Measurements from ENCODE around the gene SLC34A2.

SLC34A2 gene

DNA sequence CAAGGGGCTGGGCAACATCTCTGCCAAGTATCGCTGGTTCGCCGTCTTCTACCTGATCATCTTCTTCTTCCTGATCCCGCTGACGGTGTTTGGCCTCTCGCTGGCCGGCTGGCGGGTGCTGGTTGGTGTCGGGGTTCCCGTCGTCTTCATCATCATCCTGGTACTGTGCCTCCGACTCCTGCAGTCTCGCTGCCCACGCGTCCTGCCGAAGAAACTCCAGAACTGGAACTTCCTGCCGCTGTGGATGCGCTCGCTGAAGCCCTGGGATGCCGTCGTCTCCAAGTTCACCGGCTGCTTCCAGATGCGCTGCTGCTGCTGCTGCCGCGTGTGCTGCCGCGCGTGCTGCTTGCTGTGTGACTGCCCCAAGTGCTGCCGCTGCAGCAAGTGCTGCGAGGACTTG is 20.6 kb downstream of the SLC34A2 start:
- TF ChIP-seq, protein P1, sequence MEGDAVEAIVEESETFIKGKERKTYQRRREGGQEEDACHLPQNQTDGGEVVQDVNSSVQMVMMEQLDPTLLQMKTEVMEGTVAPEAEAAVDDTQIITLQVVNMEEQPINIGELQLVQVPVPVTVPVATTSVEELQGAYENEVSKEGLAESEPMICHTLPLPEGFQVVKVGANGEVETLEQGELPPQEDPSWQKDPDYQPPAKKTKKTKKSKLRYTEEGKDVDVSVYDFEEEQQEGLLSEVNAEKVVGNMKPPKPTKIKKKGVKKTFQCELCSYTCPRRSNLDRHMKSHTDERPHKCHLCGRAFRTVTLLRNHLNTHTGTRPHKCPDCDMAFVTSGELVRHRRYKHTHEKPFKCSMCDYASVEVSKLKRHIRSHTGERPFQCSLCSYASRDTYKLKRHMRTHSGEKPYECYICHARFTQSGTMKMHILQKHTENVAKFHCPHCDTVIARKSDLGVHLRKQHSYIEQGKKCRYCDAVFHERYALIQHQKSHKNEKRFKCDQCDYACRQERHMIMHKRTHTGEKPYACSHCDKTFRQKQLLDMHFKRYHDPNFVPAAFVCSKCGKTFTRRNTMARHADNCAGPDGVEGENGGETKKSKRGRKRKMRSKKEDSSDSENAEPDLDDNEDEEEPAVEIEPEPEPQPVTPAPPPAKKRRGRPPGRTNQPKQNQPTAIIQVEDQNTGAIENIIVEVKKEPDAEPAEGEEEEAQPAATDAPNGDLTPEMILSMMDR (IDR thresholded peaks at IDR 0.05): no peak
- no peak for TF ChIP-seq ZFX (IDR thresholded peaks at IDR 0.05; ENCODE audit: borderline replicate concordance)
- H3K27ac ChIP-seq: no peak overlapping the region

DNA sequence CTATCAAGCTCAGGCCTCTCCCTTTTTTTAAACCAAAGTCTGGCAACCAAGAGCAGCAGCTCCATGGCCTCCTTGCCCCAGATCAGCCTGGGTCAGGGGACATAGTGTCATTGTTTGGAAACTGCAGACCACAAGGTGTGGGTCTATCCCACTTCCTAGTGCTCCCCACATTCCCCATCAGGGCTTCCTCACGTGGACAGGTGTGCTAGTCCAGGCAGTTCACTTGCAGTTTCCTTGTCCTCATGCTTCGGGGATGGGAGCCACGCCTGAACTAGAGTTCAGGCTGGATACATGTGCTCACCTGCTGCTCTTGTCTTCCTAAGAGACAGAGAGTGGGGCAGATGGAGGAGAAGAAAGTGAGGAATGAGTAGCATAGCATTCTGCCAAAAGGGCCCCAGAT is 21.5 kb downstream of the SLC34A2 start:
- TF ChIP-seq, protein P1 (IDR thresholded peaks at IDR 0.05): no peak
- no peak for TF ChIP-seq ZFX (IDR thresholded peaks at IDR 0.05; ENCODE audit: borderline replicate concordance)
- no peak overlapping the region for H3K27ac ChIP-seq

DNA sequence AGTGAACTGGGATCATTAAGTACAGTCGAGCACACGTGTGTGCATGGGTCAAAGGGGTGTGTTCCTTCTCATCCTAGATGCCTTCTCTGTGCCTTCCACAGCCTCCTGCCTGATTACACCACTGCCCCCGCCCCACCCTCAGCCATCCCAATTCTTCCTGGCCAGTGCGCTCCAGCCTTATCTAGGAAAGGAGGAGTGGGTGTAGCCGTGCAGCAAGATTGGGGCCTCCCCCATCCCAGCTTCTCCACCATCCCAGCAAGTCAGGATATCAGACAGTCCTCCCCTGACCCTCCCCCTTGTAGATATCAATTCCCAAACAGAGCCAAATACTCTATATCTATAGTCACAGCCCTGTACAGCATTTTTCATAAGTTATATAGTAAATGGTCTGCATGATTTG is 22.3 kb downstream of the SLC34A2 start:
- TF ChIP-seq, protein P1 (IDR thresholded peaks at IDR 0.05): no peak
- TF ChIP-seq ZFX (IDR thresholded peaks at IDR 0.05; ENCODE audit: borderline replicate concordance): no peak
- H3K27ac ChIP-seq: no peak overlapping the region

DNA sequence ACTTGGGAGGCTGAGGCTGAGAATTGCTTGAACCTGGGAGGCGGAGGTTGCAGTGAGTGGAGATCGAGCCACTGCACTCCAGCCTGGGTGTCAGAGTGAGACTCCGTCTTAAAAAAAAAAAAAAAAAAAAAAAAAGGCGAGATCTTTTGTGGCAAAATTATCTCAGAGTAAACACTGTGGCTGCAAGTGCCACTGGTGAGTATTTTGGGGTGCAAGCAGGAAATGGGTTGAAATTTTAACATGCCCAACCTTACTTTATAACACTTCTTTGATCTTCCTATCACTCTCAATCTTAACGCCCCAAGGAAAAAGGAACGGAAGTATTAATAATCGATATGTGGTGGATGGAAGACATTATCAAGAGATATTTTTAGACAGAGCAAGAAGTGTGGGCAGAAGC is 32.1 kb downstream of the SLC34A2 start:
- TF ChIP-seq, protein P1 (IDR thresholded peaks at IDR 0.05): no peak
- no peak for TF ChIP-seq ZFX (IDR thresholded peaks at IDR 0.05; ENCODE audit: borderline replicate concordance)
- no peak overlapping the region for H3K27ac ChIP-seq

DNA sequence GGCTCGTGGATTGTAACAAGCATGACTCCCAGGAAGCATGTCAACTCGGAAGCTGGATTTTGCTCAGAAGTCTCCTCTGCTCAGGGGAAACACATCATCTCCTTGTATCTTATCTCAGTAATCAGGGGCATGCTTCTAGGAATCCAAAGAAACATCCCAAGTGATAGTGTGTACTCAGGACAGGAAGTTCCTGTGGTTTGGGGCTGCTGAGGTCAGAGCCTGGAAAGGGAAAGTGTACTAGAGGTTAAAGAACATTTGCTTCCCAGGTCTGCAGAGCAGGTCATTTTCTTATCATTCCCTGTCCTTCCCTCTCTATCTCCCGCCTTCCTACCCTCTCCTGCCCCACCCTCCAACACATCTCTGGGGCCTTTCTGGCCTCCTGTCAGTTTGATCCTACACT is 38.8 kb downstream of the SLC34A2 start:
- TF ChIP-seq, protein P1 (IDR thresholded peaks at IDR 0.05): no peak
- no peak for TF ChIP-seq ZFX (IDR thresholded peaks at IDR 0.05; ENCODE audit: borderline replicate concordance)
- H3K27ac ChIP-seq: no peak overlapping the region

DNA sequence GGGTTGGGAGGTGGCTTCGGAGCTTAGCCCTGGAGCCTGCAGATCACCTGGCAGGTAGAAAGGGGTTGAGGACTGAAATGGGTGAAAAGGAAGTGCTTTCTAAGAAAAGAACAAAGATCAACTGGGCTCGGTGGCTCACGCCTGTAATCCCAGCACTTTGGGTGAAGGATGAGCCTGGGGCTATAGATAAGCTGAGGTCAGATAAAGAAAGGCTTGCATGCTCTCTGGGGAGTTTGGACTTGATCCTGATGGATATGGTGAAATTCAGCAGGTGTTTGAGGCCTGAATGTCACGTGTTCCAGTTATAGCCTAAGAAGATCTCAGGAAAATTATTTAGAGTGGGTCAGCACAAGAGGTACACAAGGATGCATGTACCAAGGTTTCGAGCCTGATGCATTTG is 40.8 kb downstream of the SLC34A2 start:
- TF ChIP-seq, protein P1 (IDR thresholded peaks at IDR 0.05): no peak
- no peak for TF ChIP-seq ZFX (IDR thresholded peaks at IDR 0.05; ENCODE audit: borderline replicate concordance)
- H3K27ac ChIP-seq: no peak overlapping the region

DNA sequence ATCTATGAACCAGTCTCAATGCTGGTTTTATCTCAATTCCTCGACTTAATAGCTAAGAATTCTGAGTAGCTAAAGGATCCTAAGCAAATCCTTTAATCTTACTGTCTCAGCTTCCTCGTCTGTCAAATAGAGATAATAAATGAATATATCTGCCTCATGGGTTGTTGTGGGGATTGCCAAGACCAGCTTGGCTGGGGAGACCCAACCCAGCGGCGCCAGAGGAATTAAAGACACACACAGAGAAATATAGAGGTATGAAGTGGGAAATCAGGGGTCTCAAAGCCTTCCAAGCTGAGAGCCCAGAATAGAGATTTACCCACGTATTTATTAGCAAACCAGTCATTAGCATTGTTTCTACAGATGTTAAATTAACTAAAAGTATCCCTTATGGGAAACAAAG is 41.9 kb downstream of the SLC34A2 start:
- H3K27ac ChIP-seq: no peak overlapping the region
- TF ChIP-seq, protein P1 (IDR thresholded peaks at IDR 0.05): no peak
- TF ChIP-seq ZFX (IDR thresholded peaks at IDR 0.05; ENCODE audit: borderline replicate concordance): no peak
